ENCODE data around the gene POU3F3.

The POU3F3 gene

DNA sequence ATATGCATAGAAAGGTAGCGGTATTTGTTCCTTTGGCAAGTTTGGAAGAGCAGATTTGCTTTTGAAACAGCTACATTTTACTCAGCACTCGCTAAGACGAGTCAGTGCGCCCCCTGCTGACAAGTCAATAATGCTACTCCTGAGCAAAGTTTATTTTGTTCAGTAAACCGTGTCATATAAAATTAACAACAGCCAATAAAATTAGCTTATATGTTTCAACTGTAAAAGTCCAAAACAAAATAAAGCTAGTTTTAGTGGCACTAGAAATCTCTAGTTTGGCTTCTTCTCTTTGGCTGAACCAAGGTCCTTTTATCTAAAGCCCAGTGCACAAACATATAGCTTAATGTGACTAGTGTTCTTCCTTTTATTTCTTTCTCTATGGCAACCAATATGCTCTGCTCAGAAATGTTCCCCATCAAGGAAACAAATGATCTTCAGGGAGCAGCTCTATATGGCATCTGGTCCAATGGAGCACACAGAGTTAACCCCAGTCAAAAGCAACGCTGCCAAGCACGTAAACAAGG, 4.2 kb upstream of the POU3F3 start:
- H3K9me3 ChIP-seq (ENCODE audit: control insufficient read depth, low read length) = no peaks in the 10 kb centered on the region
- peaks cover 95% of the 10 kb centered on the region for H3K27me3 ChIP-seq (ENCODE audit: control insufficient read depth, insufficient read depth, low read length)
- no peaks in the 10 kb centered on the region for H3K36me3 ChIP-seq (ENCODE audit: control insufficient read depth, insufficient read depth, low read length)
- peaks cover 19% of the 10 kb centered on the region for H3K4me1 ChIP-seq (ENCODE audit: control insufficient read depth, insufficient read depth, low read length)
- no peak overlapping the region for H3K9ac ChIP-seq (ENCODE audit: low read length)
- H3K4me3 ChIP-seq (ENCODE audit: low read length) = no peak overlapping the region

- no peaks in the 10 kb centered on the region for H3K36me3 ChIP-seq (ENCODE audit: control insufficient read depth, insufficient read depth, low read length)
- peaks cover 21% of the 10 kb centered on the region for H3K4me1 ChIP-seq (ENCODE audit: control insufficient read depth, insufficient read depth, low read length)
- H3K27me3 ChIP-seq (ENCODE audit: control insufficient read depth, insufficient read depth, low read length) = peaks cover 89% of the 10 kb centered on the region
- H3K4me3 ChIP-seq (ENCODE audit: low read length) = no peak overlapping the region
- H3K9ac ChIP-seq (ENCODE audit: low read length) = no peak overlapping the region
- no peaks in the 10 kb centered on the region for H3K9me3 ChIP-seq (ENCODE audit: control insufficient read depth, low read length)
Measured at GRCh38 chr2:104850361-104851290, 3.3 kb upstream of the POU3F3 start.

DNA sequence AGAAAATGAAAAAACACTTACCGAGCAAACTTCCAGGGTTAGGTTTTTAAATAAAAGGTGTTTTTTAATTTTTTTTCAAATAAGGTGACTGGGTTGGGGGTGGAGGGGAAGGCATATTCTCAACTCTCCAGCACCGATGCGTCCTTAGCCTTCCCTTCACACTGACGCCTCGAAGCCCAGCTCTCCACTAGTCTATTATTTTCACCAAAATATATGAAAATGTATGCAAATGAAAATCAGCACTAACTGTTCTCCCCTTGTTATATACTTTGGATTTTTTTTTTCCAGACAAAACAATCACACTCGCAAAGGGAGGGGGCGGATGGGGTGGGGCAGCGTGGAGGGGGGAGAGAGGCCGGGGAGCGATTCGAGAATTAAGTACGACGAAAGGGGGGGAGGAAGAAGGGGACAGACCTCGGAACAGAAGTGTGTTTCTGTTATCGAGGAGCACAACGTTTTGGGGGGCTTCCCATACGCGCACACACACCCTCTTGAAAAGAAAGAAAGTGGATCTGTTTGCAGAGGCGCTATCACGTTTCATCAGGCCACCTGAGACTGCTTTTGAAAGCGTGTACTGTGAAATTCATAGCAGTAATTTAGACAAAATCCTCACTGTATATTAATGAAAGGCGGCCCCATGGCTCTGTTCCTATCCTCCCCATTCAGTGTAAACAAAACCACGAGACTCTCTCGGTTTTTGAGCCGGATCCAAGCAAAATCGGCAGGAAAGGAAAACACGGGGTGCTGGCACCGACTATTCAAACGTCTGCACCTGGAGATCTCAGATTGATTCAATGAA, 2.4 kb upstream of the POU3F3 start:
- Histone ChIP-seq H3K4me1 (ENCODE audit: control insufficient read depth, insufficient read depth, low read length) (peaks cover 21% of the 10 kb centered on the region), H3K4me3 (ENCODE audit: low read length) (no peak overlapping the region), H3K27me3 (ENCODE audit: control insufficient read depth, insufficient read depth, low read length) (peaks cover 85% of the 10 kb centered on the region), H3K36me3 (ENCODE audit: control insufficient read depth, insufficient read depth, low read length) (no peaks in the 10 kb centered on the region), H3K9me3 (ENCODE audit: control insufficient read depth, low read length) (no peaks in the 10 kb centered on the region), H3K9ac (ENCODE audit: low read length) (no peak overlapping the region)

DNA sequence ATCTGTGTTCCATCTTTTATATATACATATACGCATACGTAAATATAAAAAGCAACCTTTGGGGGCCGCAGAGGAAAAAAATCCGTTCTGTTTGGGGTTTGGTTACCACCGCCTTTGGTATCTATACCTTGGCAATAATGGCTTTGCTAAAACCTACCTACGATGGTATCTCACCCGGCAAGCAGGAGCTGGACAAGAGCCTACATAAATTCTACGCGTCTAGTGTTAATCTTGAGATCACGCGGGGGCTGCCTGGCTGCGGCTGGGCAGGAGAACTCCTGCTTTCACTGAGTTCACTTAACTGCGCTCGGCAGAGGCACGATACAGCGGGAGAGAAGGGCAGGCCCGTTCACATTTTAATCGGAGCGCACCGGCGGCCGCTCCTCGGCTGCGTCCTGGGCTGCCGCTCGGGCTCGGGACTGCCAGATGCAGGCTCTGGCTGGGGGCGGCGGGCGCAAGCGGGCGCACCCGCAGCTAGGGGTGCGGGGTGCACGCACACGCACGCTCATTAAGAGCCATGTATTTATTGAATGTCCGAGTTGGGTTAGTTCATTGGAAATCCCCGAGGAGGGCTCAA, 1.7 kb upstream of the POU3F3 start:
- Histone ChIP-seq H3K9me3 (ENCODE audit: control insufficient read depth, low read length) (no peaks in the 10 kb centered on the region), H3K27me3 (ENCODE audit: control insufficient read depth, insufficient read depth, low read length) (peaks cover 83% of the 10 kb centered on the region), H3K4me1 (ENCODE audit: control insufficient read depth, insufficient read depth, low read length) (peaks cover 21% of the 10 kb centered on the region), H3K4me3 (ENCODE audit: low read length) (no peak overlapping the region), H3K36me3 (ENCODE audit: control insufficient read depth, insufficient read depth, low read length) (no peaks in the 10 kb centered on the region), H3K9ac (ENCODE audit: low read length) (no peak overlapping the region)

DNA sequence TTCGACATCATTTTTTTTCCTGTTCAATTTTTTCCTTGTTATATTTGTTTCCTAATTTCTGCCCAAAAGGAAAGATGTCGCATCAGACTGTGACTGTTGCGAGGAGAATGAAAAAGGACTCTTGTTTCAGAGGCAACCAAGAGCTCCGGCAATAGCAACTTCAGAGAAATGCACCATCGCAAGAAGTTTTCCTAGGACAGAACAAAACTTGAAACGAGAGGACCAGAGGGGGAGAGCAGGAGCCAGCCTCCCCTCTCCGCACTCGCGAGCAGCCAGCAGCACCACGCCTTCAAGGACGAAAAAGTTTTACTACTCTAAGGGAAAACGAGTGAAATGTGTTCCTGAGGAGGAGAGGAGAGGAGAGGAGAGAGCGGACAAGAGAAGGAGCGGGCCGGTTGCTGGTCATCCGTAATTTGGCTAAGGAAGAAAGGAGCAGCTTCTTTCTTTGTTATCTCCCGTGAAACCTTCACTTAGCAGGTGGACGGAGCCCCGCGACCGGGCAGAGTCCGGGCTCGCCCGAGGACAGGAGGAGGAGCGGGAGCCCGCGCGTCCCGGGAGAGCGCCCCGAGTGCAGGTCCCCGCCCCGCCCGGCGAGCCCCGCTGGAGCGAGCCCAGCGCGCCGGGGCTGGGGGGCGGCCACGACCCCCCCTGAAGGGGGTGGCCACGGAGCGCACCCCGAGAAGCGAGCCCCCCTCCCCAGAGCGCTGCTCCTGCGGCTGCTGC, 744 bp downstream of the POU3F3 start:
- Histone ChIP-seq H3K4me3 (ENCODE audit: low read length) (no peak overlapping the region), H3K27me3 (ENCODE audit: control insufficient read depth, insufficient read depth, low read length) (peaks cover 77% of the 10 kb centered on the region), H3K9me3 (ENCODE audit: control insufficient read depth, low read length) (no peaks in the 10 kb centered on the region), H3K4me1 (ENCODE audit: control insufficient read depth, insufficient read depth, low read length) (peaks cover 21% of the 10 kb centered on the region), H3K9ac (ENCODE audit: low read length) (no peak overlapping the region), H3K36me3 (ENCODE audit: control insufficient read depth, insufficient read depth, low read length) (no peaks in the 10 kb centered on the region)

GRCh38 chr2:104855221-104856085, 1.5 kb downstream of the POU3F3 start:
- H3K36me3 ChIP-seq (ENCODE audit: control insufficient read depth, insufficient read depth, low read length) = no peaks in the 10 kb centered on the region
- H3K4me3 ChIP-seq (ENCODE audit: low read length) = no peak overlapping the region
- H3K9ac ChIP-seq (ENCODE audit: low read length) = no peak overlapping the region
- peaks cover 21% of the 10 kb centered on the region for H3K4me1 ChIP-seq (ENCODE audit: control insufficient read depth, insufficient read depth, low read length)
- no peaks in the 10 kb centered on the region for H3K9me3 ChIP-seq (ENCODE audit: control insufficient read depth, low read length)
- peaks cover 77% of the 10 kb centered on the region for H3K27me3 ChIP-seq (ENCODE audit: control insufficient read depth, insufficient read depth, low read length)

DNA sequence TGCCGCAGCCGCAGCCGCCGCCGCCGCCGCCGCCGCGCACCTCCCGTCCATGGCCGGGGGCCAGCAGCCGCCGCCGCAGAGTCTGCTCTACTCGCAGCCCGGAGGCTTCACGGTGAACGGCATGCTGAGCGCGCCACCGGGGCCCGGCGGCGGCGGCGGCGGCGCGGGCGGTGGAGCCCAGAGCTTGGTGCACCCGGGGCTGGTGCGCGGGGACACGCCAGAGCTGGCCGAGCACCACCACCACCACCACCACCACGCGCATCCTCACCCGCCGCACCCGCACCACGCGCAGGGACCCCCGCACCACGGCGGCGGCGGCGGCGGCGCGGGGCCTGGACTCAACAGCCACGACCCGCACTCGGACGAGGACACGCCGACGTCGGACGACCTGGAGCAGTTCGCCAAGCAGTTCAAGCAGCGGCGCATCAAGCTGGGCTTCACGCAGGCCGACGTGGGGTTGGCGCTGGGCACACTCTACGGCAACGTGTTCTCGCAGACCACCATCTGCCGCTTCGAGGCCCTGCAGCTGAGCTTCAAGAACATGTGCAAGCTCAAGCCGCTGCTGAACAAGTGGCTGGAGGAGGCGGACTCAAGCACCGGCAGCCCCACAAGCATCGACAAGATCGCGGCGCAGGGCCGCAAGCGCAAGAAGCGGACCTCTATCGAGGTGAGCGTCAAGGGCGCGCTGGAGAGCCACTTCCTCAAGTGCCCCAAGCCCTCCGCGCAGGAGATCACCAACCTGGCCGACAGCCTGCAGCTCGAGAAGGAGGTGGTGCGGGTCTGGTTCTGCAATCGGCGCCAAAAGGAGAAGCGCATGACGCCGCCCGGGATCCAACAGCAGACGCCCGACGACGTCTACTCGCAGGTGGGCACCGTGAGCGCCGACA, 2.4 kb downstream of the POU3F3 start:
- Histone ChIP-seq H3K4me1 (ENCODE audit: control insufficient read depth, insufficient read depth, low read length) (peaks cover 21% of the 10 kb centered on the region), H3K27me3 (ENCODE audit: control insufficient read depth, insufficient read depth, low read length) (peaks cover 75% of the 10 kb centered on the region), H3K9me3 (ENCODE audit: control insufficient read depth, low read length) (no peaks in the 10 kb centered on the region), H3K4me3 (ENCODE audit: low read length) (no peak overlapping the region), H3K36me3 (ENCODE audit: control insufficient read depth, insufficient read depth, low read length) (no peaks in the 10 kb centered on the region), H3K9ac (ENCODE audit: low read length) (no peak overlapping the region)

GRCh38 chr2:104856973-104857261, 3.0 kb downstream of the POU3F3 start:
- no peak overlapping the region for H3K9ac ChIP-seq (ENCODE audit: low read length)
- peaks cover 75% of the 10 kb centered on the region for H3K27me3 ChIP-seq (ENCODE audit: control insufficient read depth, insufficient read depth, low read length)
- no peaks in the 10 kb centered on the region for H3K9me3 ChIP-seq (ENCODE audit: control insufficient read depth, low read length)
- H3K4me1 ChIP-seq (ENCODE audit: control insufficient read depth, insufficient read depth, low read length) = peaks cover 19% of the 10 kb centered on the region
- no peaks in the 10 kb centered on the region for H3K36me3 ChIP-seq (ENCODE audit: control insufficient read depth, insufficient read depth, low read length)
- H3K4me3 ChIP-seq (ENCODE audit: low read length) = no peak overlapping the region

- Histone ChIP-seq H3K36me3 (ENCODE audit: control insufficient read depth, insufficient read depth, low read length) (no peaks in the 10 kb centered on the region), H3K9ac (ENCODE audit: low read length) (no peak overlapping the region), H3K4me1 (ENCODE audit: control insufficient read depth, insufficient read depth, low read length) (peaks cover 14% of the 10 kb centered on the region), H3K27me3 (ENCODE audit: control insufficient read depth, insufficient read depth, low read length) (peaks cover 75% of the 10 kb centered on the region), H3K9me3 (ENCODE audit: control insufficient read depth, low read length) (no peaks in the 10 kb centered on the region), H3K4me3 (ENCODE audit: low read length) (no peak overlapping the region)
Measured at GRCh38 chr2:104857262-104858005, 3.5 kb downstream of the POU3F3 start.

Measured in mucosa of stomach (tissue), 1 donor.